ENCODE results near the gene PCBP3.
A peak's percentile ranks its signal among the peaks of the same experiment; 100 is the strongest.
"Not testable (repeated sequence)": the region's sequence is repeated elsewhere in the genome, so short reads cannot be mapped to it uniquely, and the experiment has no call there.

The PCBP3 gene

DNA sequence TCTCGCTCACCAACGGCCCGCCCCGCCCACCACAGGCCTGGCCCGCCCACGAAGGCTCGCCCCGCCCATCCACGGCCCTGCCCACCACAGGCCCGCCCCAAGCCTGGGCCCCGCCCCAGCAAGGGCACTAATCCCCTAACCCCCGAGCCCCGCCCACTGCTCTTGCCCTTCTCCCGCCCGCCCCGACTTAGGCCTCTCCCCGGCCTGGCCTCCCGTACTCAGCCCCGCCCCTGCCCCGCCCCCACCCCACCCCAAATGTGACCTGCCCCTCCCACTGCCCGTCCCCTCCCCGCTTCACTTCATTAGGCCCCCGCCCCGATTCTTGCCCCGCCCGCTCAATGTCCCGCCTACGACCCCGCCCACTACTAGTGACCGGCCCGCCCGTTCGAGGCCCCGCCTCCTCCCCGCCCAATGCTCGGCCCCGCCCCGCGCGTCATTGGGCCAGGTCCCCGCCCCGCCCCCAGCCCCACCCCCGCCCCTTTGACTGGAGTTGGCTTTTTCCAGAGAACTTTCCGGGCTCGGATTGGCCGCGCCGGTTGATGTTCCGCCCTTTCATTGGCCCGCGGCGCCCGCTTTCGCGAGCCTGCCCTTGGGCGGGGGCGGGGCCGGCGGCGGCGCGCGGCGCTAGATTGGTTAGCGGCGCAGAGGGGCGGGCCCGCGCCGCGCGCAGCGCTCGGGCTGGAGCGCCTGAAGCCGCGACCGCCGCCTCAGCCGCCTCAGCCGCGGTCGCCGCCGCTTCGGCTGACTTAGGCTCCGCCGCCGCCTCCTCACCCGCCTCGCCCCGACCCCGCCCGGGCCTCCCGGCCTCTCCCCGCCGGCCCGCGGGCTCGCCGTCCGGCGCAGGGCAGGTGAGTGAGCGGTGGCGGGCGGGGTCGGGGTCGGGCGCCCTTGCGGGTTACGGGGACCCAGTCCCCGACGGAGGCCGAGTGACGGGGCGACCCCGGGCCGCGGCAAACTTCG is at the start of gene PCBP3:
Gene PCBP3, plus strand, starts transcription at position 705 of the 960 bp plus-strand sequence. CDS start 206,361 bp downstream, outside the sequence.
- H3K4me1 Mint-ChIP-seq (ENCODE audit: low read depth), result peaks cover 46% of the 10 kb centered on the region
- peak within 1 kb of the TSS; percentile 59 for H3K27ac Mint-ChIP-seq
- peaks cover 31% of the 10 kb centered on the region for H3K27me3 Mint-ChIP-seq
- peak within 1 kb of the TSS; percentile 76 for H3K4me3 Mint-ChIP-seq
- no peaks in the 10 kb centered on the region for H3K36me3 Mint-ChIP-seq (ENCODE audit: low read depth)
- H3K9me3 Mint-ChIP-seq, result peaks cover 7% of the 10 kb centered on the region
- peak; percentile 97 for DNase-seq

DNA sequence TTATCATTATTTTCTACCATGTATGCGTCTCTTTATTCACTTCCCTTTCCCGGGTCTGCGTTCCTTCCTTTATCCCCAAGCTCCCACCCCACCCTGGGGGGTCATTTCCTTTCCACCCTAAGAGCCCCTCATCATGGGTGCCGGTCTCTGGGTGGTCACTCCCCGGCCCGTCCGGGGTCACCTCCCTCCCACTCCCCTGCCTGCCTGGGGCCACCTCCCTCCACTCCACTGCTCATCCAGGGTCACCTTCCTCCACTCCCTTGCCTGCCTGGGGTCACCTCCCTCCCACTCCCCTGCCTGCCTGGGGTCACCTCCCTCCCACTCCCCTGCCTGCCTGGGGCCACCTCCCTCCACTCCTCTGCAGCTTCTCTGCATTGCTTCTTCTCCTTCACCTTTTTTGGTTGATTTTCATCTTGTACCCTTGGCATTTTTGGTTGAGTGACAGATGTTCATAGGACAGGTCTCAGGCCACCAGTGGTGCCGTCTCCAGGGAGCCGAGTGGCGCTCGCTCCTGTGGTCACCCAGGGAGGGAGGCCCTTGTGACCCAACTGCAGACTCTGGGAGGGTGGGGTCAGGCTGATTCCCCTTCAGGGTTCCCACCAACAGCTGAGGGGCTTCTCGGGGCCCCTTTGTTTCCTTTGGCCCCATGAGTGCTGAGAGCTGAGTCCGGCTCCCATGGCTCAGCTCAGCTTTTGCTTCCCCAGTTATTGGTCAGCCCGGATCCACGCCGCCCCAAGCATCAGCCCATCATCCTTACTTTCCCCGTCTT is 48.6 kb upstream of the PCBP3 start:
- Mint-ChIP-seq H3K9me3 (no peaks in the 10 kb centered on the region), H3K27ac (peak overlapping the region; percentile 24), H3K36me3 (ENCODE audit: low read depth) (no peaks in the 10 kb centered on the region), H3K4me3 (no peak overlapping the region), H3K27me3 (no peaks in the 10 kb centered on the region), H3K4me1 (ENCODE audit: low read depth) (peaks cover 14% of the 10 kb centered on the region)
- no peak for DNase-seq

DNA sequence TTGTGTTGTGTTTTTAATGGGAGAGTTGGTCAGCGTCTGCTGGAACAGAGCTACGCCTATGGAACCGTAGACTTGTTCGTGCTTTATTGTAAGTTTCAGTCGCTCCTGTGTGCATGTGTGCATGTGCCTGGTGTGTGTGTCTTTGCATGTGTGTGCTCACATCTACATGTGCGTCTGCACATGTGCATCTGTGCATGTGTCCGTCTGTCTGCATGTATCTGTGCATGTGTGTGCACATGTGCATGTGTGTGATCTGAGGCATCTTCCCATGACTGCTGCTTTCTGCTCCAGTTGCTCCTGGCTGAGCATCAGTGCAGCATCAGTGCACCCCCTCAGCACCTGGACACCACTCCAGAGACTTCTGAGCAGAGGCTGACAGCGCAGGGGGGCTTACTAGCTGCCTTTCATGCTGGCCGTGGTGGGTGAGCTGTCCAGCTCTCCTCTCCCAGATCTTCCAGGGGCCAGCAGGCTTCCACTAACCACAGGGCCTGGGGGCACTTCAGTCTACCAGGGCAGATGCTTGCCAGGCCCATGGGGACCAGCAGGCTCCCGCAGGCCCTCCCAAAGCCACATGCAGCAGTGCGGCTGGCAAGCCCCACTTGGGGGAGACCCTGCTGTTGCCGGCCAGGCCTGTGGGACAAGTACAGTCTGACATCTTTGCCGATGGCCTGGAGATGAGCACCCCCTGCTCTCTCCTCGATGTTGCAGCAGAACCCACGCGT is 47.8 kb upstream of the PCBP3 start:
- Mint-ChIP-seq H3K36me3 (ENCODE audit: low read depth) (no peaks in the 10 kb centered on the region), H3K4me1 (ENCODE audit: low read depth) (peaks cover 14% of the 10 kb centered on the region), H3K27ac (peak overlapping the region; percentile 24), H3K9me3 (peaks cover 2% of the 10 kb centered on the region), H3K27me3 (no peaks in the 10 kb centered on the region), H3K4me3 (no peak overlapping the region)
- DNase-seq, result no peak

DNA sequence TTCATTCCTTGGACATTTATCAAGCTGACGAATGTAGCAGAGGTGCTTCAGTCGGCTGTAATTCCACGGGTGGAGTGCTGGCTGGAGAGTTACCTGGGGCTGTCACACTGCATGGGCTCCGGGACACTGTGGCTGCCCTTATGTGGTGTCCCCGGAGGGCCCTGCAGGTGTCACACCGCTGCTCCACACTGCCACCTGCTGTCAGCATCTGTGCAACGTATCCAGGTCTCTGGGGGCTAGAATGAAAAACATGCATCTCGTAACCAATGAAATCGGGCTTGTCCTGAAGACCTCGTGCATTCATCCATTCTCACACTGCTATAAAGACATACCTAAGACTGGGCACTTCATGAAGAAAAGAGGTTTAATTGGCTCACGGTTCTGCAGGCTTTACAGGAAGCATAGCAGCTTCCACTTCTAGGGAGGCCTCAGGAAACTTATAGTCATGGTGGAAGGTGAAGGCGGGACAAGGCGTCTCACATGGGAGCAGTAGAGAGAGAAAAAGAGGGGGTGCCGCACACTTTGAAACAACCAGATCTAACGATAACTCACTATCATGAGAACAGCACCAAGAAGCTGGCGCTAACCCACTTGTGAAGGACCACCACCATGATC is 46.7 kb upstream of the PCBP3 start:
- H3K27me3 Mint-ChIP-seq, result no peaks in the 10 kb centered on the region
- H3K9me3 Mint-ChIP-seq, result peaks cover 2% of the 10 kb centered on the region
- H3K27ac Mint-ChIP-seq, result peak overlapping the region; percentile 4
- peaks cover 14% of the 10 kb centered on the region for H3K4me1 Mint-ChIP-seq (ENCODE audit: low read depth)
- H3K36me3 Mint-ChIP-seq (ENCODE audit: low read depth), result no peaks in the 10 kb centered on the region
- H3K4me3 Mint-ChIP-seq, result no peak overlapping the region
- DNase-seq, result peak; percentile 89

DNA sequence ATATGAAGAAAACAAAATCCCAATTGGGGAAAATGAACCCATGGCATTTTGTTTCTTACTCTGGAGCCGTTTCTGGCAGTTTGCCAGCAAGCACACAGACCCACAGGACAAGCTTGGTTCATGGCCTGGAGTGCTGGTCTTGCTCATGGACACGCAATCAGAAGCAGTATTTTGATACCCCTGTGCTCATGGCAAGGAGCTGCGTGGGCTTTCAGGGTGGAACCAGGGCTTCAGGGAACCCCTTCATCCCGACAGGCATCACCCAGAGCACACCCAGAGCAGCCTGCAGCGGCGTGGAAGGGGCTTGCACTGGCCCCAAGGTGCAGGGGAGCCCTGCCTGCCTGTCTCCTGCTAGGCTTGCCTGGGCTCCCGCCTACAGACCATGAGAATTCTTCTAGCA is 45.4 kb upstream of the PCBP3 start:
- no peak for DNase-seq
- Mint-ChIP-seq H3K27ac (no peak overlapping the region), H3K4me1 (ENCODE audit: low read depth) (peaks cover 14% of the 10 kb centered on the region), H3K36me3 (ENCODE audit: low read depth) (no peaks in the 10 kb centered on the region), H3K27me3 (no peaks in the 10 kb centered on the region), H3K4me3 (no peak overlapping the region), H3K9me3 (peaks cover 7% of the 10 kb centered on the region)

DNA sequence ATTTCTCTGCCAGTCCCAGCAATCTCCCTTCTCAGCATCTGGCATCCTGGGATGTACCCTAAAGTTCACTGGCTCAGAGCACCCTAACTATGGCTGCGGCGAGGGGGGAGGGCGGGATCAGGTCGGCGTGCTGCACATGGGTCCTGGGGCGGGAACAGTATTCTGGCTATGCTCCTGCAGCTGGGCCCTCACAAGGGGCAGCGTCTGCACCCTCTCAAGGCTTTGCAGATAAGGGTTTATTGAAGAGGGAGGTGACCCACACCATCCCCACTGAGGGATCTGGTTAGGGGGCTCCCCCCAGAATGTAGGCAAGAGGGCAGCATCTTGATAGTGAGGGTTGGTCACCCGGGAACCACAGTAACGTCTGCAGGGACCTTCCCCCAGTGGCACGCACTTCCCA is 44.9 kb upstream of the PCBP3 start:
- no peak overlapping the region for H3K27ac Mint-ChIP-seq
- no peaks in the 10 kb centered on the region for H3K36me3 Mint-ChIP-seq (ENCODE audit: low read depth)
- H3K27me3 Mint-ChIP-seq, result no peaks in the 10 kb centered on the region
- no peak overlapping the region for H3K4me3 Mint-ChIP-seq
- H3K9me3 Mint-ChIP-seq, result peaks cover 13% of the 10 kb centered on the region
- H3K4me1 Mint-ChIP-seq (ENCODE audit: low read depth), result peaks cover 14% of the 10 kb centered on the region
- no peak for DNase-seq

DNA sequence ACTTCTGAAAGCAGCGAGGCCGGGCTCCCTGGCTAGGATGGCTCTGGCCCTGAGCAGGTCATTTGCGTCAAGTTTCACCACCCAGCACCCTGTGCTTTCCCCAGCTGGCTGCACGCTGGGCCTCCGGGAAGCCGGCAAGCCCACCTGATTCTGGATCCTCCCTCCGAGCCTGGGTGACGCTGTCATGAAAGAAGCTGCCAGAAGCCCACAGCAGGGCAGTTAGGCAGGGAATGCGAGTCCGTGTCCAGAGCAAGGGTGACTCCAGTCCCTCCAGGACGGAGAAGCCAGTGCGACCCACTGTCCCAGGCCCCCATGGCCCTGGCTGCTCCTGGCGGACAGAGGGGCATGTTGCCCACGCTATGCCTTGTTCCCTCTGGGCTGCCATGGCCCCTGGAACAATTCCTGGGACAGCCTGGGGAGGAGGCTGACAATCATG is 44.4 kb upstream of the PCBP3 start:
- Mint-ChIP-seq H3K36me3 (ENCODE audit: low read depth) (no peaks in the 10 kb centered on the region), H3K9me3 (peaks cover 18% of the 10 kb centered on the region), H3K4me1 (ENCODE audit: low read depth) (peaks cover 14% of the 10 kb centered on the region), H3K27ac (no peak overlapping the region), H3K4me3 (no peak overlapping the region), H3K27me3 (no peaks in the 10 kb centered on the region)
- DNase-seq, result no peak

DNA sequence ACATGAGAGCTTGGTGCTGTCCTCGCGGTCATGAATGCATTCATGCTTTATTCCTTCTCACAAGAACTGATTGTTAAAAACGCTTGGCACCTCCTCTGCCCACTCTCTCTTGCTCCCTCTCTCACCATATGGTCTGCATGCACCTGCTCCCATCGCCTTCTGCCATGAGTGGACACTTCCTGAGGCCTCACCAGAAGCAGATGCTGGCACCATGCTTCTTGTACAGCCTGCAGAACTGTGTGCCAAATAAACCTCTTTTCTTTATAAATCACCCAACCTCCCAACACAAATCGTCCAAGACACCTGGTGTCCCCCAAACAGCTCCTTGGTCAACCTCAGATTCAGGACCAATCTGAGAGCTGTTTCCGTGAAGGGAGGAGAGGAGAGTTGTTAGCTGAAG is 43.3 kb upstream of the PCBP3 start:
- Mint-ChIP-seq H3K36me3 (ENCODE audit: low read depth) (no peaks in the 10 kb centered on the region), H3K4me1 (ENCODE audit: low read depth) (peaks cover 12% of the 10 kb centered on the region), H3K9me3 (peaks cover 20% of the 10 kb centered on the region), H3K27ac (no peak overlapping the region), H3K27me3 (no peaks in the 10 kb centered on the region), H3K4me3 (no peak overlapping the region)
- no peak for DNase-seq

DNA sequence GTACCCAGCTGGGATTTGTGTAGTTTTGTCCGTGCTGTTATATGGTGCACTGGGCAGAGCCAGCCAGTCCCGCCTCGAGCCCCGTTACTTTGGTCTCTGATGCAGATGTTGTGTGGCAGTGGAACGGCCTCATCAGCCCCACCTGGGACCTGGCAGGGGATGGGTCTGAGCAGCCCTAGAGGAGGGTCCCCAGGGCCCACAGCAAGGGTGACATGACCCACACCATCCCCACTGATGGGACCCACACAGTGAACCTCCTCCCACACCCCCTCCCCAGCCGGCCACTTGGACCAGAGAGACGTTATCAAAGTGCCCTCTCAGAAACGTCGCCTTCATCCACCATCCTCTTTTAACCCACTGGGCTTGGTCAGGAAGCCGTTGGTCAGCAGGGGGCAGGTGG is 42.0 kb upstream of the PCBP3 start:
- Mint-ChIP-seq H3K4me1 (ENCODE audit: low read depth) (peaks cover 9% of the 10 kb centered on the region), H3K4me3 (no peak overlapping the region), H3K27ac (no peak overlapping the region), H3K27me3 (no peaks in the 10 kb centered on the region), H3K9me3 (peaks cover 20% of the 10 kb centered on the region), H3K36me3 (ENCODE audit: low read depth) (no peaks in the 10 kb centered on the region)
- DNase-seq, result peak; percentile 8

DNA sequence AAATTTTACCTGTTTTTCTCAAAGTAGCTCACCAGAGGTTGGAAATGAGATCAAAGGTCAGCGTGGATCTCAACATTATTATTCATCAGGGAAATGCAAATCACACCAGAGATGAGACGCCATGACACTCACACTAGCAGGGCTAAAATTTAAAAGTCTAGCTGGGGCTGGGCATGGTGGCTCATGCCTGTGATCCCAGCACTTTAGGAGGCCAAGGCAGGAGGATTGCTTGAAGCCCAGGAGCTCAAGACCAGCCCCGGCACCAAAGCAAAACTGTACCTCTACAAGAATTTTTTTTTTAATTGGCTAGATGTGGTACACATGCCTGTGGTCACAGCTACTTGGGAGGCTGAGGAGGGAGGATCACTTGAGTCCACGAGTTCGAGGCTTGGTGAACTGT is 41.4 kb upstream of the PCBP3 start:
- no peaks in the 10 kb centered on the region for H3K27me3 Mint-ChIP-seq
- no peak overlapping the region for H3K4me3 Mint-ChIP-seq
- no peak overlapping the region for H3K27ac Mint-ChIP-seq
- H3K9me3 Mint-ChIP-seq, result peaks cover 20% of the 10 kb centered on the region
- H3K4me1 Mint-ChIP-seq (ENCODE audit: low read depth), result peaks cover 8% of the 10 kb centered on the region
- H3K36me3 Mint-ChIP-seq (ENCODE audit: low read depth), result no peaks in the 10 kb centered on the region
- DNase-seq, result peak; percentile 11

DNA sequence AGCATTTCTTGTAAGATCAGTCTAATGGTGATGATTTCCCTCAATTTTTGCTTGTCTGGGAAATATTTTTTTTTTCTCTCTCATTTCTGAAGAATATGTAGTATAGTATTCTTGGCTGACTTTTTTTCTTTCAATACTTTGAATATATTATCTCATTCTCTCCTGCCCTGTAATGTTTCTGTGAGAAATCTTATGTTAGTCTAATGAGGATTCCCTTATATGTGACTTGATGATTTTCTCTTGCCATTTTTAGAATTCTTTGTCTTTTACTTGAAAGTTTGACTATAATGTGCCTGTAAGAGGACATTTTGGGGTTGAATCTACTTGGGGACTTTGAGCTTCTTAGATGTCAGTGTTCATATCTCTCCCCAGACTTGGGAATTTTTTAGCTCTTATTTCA is 40.0 kb upstream of the PCBP3 start:
- Mint-ChIP-seq H3K4me1 (ENCODE audit: low read depth) (peaks cover 20% of the 10 kb centered on the region), H3K9me3 (peaks cover 20% of the 10 kb centered on the region), H3K36me3 (ENCODE audit: low read depth) (no peaks in the 10 kb centered on the region), H3K27ac (no peak overlapping the region), H3K4me3 (no peak overlapping the region), H3K27me3 (no peaks in the 10 kb centered on the region)
- DNase-seq, result no peak

DNA sequence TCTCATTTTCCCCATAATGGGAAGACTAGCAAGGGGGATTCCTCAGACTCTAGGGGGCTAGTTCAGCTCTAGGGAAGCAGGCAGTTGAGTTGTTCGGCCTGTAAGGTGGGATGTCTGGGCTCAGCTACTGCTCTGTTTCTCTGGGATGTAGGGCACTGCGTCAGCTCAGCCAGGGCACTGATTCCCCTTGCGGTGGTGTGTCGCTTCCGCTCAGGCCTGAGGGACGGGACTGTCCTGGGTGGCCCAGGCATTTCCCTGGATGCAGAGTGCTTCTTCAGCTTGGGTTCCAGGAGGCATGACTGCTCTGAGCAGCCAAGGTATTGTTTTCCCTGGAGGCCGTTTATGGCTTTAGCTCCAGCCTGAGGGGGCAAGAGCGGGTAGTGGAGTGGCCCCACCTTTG is 38.8 kb upstream of the PCBP3 start:
- not testable (repeated sequence) for H3K27me3 Mint-ChIP-seq; H3K36me3 Mint-ChIP-seq (ENCODE audit: low read depth); DNase-seq; H3K27ac Mint-ChIP-seq; H3K4me3 Mint-ChIP-seq
- Mint-ChIP-seq H3K9me3 (peaks cover 20% of the 10 kb centered on the region), H3K4me1 (ENCODE audit: low read depth) (peaks cover 24% of the 10 kb centered on the region)

DNA sequence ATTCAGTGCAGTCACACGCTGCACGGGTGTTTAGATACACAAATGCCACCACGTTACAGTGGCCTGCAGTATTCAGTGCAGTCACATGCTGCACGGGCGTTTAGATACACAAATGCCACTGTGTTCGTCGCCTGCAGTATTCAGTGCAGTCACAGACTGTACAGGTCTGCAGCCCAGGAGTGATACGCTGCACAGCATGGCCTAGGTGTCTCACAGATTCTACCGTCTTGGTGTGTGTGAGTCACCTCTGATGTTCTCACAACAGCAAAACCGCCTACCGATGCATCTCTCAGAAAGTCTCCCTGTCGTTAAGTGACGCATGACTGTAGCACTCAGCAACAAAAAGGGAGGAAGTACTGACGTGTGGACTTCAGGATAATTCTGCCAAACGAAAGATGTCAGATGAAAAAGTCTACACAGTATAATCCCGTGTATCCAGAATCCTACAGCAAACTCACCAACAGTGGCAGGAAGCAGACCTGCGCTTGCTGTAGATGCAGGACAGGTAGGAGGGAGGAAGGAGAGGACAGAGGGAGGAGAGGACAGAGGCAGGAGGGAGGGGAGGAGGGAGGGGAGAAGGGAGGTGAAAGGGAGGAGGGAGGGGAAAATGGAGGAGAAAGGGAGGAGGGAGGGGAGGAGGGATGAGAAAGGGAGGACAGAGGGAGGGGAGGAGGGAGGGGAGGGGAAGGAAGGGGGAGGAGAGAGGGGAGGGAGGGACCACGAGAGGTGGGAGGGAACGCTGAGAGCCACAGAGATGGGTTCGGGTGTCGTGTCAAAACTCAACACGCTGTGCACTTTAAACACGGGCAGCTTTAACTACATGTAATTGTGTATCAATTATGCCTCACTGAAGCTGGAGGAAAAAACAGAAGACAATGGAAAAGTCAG is 36.3 kb upstream of the PCBP3 start:
- DNase-seq, result peak; percentile 61
- peaks cover 16% of the 10 kb centered on the region for H3K9me3 Mint-ChIP-seq
- H3K36me3 Mint-ChIP-seq (ENCODE audit: low read depth), result no peaks in the 10 kb centered on the region
- peak overlapping the region; percentile 73 for H3K4me3 Mint-ChIP-seq
- H3K27ac Mint-ChIP-seq, result peak overlapping the region; percentile 95
- peaks cover 24% of the 10 kb centered on the region for H3K4me1 Mint-ChIP-seq (ENCODE audit: low read depth)
- peaks cover 7% of the 10 kb centered on the region for H3K27me3 Mint-ChIP-seq

Data from activated T-cell treated with anti-CD3 and anti-CD28 coated beads, Interleukin-2, amount 50 U/mL, for 24 hours (primary cell).